Cardiac muscle cell (in vitro differentiated cells and primary cell): ENCODE results near the gene NCOA7. TPM values are rescaled to one million over a fixed set of nuclear protein-coding genes. Genes with fewer than 3 reads are reported as not detected.

Experiments
- DNase-seq, 2 donors: peaks; one replicate each; pipeline versions ENCODE4 v3.0.0 to v3.0.0-alpha.2; 2010 to 2017; ENCODE audit warnings: low read depth in 1 of 2, low spot score in 1 of 2
- H3K27ac ChIP-seq: fragments of 200-600 bp; sonication (generic); 2 replicates; pipeline ENCODE4 v1.5.1; 2016
- H3K27me3 ChIP-seq: fragments of 200-600 bp; sonication (generic); 2 replicates; pipeline ENCODE4 v1.6.0; 2016; ENCODE audit warnings: control low read depth
- H3K36me3 ChIP-seq: fragments of 200-600 bp; sonication (generic); 2 replicates; pipeline ENCODE4 v1.5.1; 2016; ENCODE audit warnings: control low read depth
- H3K4me1 ChIP-seq: fragments of 200-600 bp; sonication (generic); 2 replicates; pipeline ENCODE4 v1.8.1; 2017; ENCODE audit warnings: low read depth, mild to moderate bottlenecking, mixed run types
- H3K4me3 ChIP-seq: fragments of 200-600 bp; sonication (generic); 2 replicates; pipeline ENCODE4 v1.5.1; 2016; ENCODE audit warnings: mild to moderate bottlenecking
- H3K9me3 ChIP-seq: fragments of 200-600 bp; sonication (generic); 2 replicates; pipeline ENCODE4 v1.5.1; 2017; ENCODE audit warnings: low read depth, mild to moderate bottlenecking, control low read depth
- CTCF ChIP-seq: IDR thresholded peaks from 2 replicates; pipeline ENCODE4 v1.5.1; 2012; ENCODE audit warnings: low read depth, mild to moderate bottlenecking, low read length
- polyA plus RNA-seq: library from polyadenylated mRNA; unstranded; fragments of >200 nt; fragmentation: Nextera tagmentation; extraction: Ambion mirVana; gene quantifications from 2 replicates; pipeline ENCODE4 v1.2.1, GENCODE V29; 2016
- total RNA-seq: library from RNA; depleted of rRNA; stranded (reverse); fragments of >200 nt; gene quantifications from 2 replicates; pipeline ENCODE4 v1.2.3, GENCODE V29; 2016

Gene NCOA7
- total and polyA plus RNA-seq, 2 experiments from 2014 or later: 4.2 to 5.8 TPM

GRCh38 chr6:125863023-125863422 is 72.3 kb downstream of the NCOA7 start:
- TF ChIP-seq CTCF: no peak
- DNase-seq: no peak
- H3K27me3 ChIP-seq: no peaks in the 10 kb centered on the region
- H3K27ac ChIP-seq: no peak overlapping the region
- no peak overlapping the region for H3K4me3 ChIP-seq
- H3K36me3 ChIP-seq: no peaks in the 10 kb centered on the region
- H3K9me3 ChIP-seq: no peaks in the 10 kb centered on the region
- no peaks in the 10 kb centered on the region for H3K4me1 ChIP-seq

DNA sequence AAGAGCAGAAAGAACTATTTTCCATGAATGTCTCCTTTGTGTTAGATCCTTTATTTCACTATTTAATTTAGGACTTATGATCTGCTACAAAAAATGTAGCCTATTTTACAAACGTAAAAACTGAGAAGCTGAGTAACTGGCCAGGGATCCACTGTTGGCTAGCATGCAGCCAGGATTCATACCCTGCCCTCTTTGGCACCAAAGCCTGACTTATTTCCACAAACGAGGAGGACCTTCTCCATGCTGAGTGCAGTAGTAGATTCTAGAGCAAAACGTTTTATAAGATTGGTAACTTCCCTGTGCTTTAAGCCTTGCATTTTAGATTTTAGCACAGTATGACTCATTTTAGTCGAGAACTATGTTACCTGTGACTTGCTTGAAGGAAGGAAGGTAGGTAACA is 74.3 kb downstream of the NCOA7 start:
- Histone ChIP-seq H3K4me1 (no peaks in the 10 kb centered on the region), H3K9me3 (no peaks in the 10 kb centered on the region), H3K36me3 (no peaks in the 10 kb centered on the region), H3K27me3 (no peaks in the 10 kb centered on the region), H3K27ac (no peak overlapping the region), H3K4me3 (no peak overlapping the region)
- TF ChIP-seq CTCF: no peak
- DNase-seq: no peak

DNA sequence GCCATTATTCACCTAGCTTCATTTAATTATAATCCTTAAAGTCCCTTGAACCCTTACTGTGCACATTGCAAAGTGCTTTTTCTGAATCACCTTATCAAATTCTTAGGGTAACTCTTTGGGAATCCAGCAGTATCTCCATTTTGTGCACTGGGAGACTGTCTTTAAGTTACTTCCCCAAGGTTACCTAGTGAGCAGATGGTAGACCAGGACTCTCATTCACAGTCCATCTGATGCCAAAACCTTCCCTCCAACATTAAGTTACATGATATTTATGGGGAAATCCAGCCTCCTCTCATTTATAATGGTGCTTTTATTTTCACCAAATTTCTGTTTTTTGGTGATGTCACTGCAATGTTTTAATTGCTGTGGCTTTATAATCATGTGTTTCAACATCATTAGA is 75.7 kb downstream of the NCOA7 start:
- Histone ChIP-seq H3K4me3 (no peak overlapping the region), H3K9me3 (no peaks in the 10 kb centered on the region), H3K27me3 (no peaks in the 10 kb centered on the region), H3K4me1 (no peaks in the 10 kb centered on the region), H3K36me3 (no peaks in the 10 kb centered on the region), H3K27ac (no peak overlapping the region)
- no peak for TF ChIP-seq CTCF
- DNase-seq: no peak

GRCh38 chr6:125867483-125867942 is 76.8 kb downstream of the NCOA7 start:
- peak in 1 of 2 donors; percentile 90 for DNase-seq
- Histone ChIP-seq H3K9me3 (no peaks in the 10 kb centered on the region), H3K4me3 (no peak overlapping the region), H3K27ac (no peak overlapping the region), H3K36me3 (no peaks in the 10 kb centered on the region), H3K27me3 (no peaks in the 10 kb centered on the region), H3K4me1 (no peaks in the 10 kb centered on the region)
- TF ChIP-seq CTCF: no peak

GRCh38 chr6:125868252-125868651 is 77.5 kb downstream of the NCOA7 start:
- Histone ChIP-seq H3K36me3 (no peaks in the 10 kb centered on the region), H3K4me3 (no peak overlapping the region)
- no peak for TF ChIP-seq CTCF

More at GRCh38 chr6:125868252-125868651, 77.5 kb downstream of the NCOA7 start:
- Histone ChIP-seq H3K27ac (no peak overlapping the region), H3K9me3 (no peaks in the 10 kb centered on the region), H3K4me1 (no peaks in the 10 kb centered on the region), H3K27me3 (no peaks in the 10 kb centered on the region)
- DNase-seq: no peak
